ENCODE results near the gene RPL29.

DNA sequence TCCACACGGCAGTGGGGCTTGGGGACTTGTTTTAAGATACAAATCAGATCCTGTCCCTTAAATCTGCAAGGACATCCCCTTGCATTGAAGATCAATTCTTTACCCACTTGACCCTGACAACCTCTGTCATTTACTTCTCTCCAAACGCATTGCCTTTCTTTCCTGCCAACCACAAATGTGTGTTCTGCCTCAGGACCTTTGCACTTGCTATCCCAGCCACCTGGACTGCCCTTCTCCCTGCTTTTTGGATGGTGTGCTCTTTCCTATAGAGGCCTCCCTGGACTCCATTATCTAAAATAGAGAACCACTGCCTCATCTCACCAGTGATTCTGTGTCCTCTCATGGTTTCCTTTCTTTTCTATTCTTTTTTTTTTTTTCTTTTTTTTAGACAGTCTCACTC, 1.5 kb upstream of the RPL29 start:
- TF ChIP-seq POLR2AphosphoS5 (IDR thresholded peaks at IDR 0.05; ENCODE audit: insufficient read depth in 1 of 2, low read depth in 1 of 2): no peak
- TF ChIP-seq, protein P1, sequence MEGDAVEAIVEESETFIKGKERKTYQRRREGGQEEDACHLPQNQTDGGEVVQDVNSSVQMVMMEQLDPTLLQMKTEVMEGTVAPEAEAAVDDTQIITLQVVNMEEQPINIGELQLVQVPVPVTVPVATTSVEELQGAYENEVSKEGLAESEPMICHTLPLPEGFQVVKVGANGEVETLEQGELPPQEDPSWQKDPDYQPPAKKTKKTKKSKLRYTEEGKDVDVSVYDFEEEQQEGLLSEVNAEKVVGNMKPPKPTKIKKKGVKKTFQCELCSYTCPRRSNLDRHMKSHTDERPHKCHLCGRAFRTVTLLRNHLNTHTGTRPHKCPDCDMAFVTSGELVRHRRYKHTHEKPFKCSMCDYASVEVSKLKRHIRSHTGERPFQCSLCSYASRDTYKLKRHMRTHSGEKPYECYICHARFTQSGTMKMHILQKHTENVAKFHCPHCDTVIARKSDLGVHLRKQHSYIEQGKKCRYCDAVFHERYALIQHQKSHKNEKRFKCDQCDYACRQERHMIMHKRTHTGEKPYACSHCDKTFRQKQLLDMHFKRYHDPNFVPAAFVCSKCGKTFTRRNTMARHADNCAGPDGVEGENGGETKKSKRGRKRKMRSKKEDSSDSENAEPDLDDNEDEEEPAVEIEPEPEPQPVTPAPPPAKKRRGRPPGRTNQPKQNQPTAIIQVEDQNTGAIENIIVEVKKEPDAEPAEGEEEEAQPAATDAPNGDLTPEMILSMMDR (IDR thresholded peaks at IDR 0.05): no peak
